ENCODE measurements around the gene PCED1A.

GRCh38 chr20:2822073-2822472 is 18.4 kb downstream of the PCED1A start:
- TF ChIP-seq CTCF (IDR thresholded peaks at IDR 0.05), result no peak
- TF ChIP-seq EP300 (IDR thresholded peaks at IDR 0.05), result no peak
- TF ChIP-seq POLR2AphosphoS5 (IDR thresholded peaks at IDR 0.05), result no peak
- no peak for TF ChIP-seq POLR2A (IDR thresholded peaks at IDR 0.05)

All from stomach (tissue), 4 donors.